NCI-H2107 (cell line): ENCODE measurements around the gene RNF151.
A peak's percentile ranks its signal among the peaks of the same experiment; 100 is the strongest.

Source experiments
- DNase-seq: peaks from one replicate; lab custom pipeline; 2025; lab: John Stamatoyannopoulos, UW

RNF151 gene

DNA sequence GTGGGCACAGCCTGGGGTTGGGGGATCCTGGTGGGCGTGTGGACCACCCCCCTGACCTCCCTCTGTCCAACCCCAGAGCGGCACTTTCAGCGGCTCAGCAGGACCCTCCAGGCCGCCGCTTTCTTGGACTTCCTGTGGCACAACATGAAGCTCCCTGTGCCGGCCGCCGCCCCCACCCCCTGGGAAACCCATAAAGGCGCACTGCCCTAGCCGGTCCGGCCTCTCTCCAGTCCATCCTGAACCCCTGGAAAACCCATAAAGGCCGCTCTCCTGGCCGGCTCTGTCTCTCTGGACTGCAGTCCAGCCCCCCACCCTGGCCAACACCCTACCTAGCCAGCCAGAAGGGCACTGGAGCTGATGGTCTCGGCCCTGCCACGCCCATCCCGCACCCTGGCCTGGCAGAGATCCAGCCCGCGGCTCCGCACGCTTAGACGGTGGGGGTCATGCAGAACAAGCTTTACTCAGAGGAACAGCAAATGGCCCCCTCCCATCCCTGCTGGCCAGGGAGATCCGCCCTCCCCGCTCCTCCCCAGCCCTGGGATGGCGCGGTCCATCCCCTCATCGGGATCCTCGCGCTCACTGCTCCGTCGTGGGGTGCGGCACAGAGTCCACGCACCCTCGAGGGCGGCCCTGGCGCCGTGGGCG is 11.9 kb downstream of the RNF151 start:
- DNase-seq = no peak

DNA sequence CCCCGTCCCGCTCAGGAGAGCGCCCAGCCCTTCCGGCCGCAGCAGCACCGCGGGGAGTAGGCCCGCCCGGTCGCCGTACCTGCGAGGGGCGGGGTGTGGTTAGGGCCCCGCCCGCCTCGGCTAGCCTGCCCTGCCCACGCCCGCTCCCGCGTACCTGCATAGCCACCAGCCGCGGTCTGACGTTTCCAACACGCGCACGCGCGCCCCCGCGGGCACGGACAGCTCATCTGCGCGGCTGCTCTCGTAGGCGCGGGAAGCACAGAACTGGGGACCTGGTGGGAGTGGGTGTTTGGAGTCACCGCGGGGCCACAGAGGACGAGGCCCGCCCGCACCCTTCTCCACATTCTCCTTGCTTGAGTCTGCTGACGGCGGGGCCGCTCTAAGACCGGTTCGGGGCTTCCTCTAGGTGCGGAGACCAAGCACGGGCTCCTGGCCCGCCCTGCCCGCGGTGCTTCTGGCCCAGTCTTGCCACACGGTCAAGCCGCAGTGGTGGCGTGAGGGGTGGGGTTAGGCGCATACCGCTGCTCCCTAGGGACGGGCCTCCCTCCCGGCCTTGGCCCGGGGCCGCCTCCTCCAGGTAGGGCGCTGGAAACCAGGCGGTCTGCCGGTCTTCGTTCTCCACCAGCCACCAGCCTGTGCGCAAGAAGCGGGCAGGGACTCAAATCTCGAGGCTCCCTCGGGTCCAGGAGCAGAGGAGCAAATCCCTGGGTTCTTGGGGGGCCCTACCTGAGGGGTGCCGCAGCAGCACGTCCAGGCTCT is 12.8 kb downstream of the RNF151 start:
- no peak for DNase-seq

DNA sequence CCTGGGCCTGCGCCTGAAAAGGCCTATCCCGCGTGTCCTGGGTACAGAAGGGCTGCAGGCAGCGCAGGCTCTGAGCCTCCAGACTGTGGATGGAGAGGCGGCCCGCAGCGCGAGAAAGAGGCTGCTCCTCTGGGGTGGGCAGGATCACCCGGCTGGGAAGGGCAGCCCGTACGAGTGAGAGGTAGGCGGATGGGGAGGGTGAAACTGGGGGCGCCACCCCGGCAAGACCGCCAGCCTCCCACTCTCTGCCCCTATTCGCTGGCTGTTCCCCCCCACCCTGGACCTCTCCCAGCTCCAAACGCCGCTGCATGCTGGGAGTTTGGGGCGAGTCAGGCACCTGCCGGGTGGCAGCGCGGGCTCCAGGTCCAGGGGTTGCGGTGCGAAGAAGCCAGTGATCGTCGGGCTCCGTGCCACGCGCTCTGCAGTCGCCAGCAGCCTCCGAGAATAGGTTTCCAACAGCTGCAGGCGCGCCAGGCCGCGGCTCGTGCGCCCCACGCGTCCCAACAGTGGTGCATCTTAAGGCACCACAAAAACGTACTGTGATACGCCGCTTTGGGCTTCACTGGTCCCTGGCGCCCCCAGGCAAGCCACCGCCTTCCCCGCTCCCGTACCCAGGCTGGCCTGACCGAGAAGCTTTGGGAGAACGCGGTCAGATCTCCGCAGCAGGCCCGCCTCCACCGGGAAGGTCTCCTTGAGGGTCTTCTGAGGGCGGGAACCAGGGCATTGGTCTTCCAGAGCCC is 13.5 kb downstream of the RNF151 start:
- DNase-seq = no peak

DNA sequence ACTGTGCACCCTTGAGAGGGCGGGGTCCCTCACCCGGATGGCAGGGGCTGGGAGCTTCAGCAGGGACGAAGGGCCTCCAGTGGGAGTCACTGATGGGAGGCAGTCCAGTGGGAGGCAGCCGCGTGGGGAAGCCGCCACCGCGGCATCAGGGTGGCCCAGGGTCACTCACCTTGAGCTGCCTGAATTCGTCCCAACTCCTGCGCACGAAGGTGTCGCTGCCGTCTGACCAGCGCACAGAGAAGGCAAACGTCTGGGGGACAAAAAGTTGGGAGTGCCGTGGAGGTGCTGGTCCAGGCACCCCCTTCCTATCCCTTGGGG is 14.1 kb downstream of the RNF151 start:
- DNase-seq = no peak

DNA sequence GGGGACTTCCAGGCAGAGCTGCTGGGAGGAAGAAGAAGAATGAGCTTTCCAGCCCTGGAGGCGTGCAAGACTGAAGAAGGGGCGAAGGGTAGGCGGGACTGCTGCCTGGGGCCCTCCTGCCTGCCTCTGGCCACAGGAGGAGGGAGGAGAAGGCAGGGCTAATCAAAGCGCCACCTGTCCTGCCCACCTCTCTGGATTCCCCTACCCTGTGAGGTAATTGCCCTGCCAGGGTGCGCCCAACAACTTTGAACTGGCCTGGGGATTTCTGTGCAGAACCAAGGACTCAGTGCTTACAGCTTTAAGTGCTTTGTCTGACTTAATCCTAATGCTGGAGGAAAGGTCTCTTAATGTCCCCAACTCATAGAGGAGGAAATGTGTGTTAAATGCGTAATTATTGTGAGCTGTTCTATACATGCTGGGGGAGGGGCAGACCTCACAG is 14.8 kb downstream of the RNF151 start, which contains the start of gene NOXO1:
TSS of gene NOXO1 (minus strand) at position 72 of the 439 bp plus-strand sequence. CDS start 290 bp downstream, outside the sequence.
- DNase-seq = no peak

DNA sequence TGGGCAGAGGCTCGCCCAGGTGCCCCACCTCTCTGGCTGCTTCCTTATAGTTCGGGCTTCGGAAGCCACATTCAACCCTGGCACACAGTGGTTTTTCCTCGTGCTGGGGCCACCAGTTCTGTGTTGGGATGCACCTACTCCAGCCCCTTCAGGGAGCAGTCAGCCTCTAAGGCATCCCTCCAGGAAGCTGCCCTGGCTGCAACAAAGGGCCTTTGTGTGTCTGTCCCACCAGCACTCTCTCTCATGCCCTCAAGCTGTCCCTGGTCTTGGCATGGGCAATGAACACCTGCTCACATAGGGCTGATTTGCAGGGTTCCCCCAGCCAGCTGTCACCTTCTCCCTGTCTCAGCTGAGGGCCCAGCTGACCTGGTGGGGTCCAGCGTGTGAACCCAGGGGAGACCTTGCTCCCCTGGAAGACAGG is 15.4 kb downstream of the RNF151 start:
- no peak for DNase-seq

DNA sequence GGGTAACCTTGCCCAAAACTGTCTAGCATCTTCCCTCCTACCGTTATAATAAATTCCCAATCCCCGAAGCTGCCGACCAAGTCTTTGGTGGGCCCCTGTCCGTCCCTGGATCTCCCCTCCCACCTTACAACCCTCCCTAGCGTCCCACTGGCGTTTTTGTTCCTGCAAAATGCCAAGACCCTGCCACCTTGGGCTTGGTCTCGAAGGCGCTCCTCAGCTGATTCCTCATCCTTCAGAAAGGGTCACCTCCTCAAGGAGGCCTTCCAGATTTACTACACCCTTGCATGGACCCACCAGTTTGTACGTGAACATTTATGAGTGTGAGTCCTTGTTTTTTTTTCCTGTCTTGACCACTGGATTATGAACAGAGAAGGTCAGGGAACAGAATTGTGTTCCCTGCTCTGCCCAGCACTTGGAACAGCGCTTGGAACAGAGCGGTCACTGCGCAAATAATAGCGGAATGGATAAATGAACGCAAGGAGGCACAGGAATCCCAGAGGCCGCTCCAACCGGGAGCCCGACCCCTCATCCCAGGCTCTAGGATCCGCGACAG is 16.4 kb downstream of the RNF151 start:
- DNase-seq = no peak

DNA sequence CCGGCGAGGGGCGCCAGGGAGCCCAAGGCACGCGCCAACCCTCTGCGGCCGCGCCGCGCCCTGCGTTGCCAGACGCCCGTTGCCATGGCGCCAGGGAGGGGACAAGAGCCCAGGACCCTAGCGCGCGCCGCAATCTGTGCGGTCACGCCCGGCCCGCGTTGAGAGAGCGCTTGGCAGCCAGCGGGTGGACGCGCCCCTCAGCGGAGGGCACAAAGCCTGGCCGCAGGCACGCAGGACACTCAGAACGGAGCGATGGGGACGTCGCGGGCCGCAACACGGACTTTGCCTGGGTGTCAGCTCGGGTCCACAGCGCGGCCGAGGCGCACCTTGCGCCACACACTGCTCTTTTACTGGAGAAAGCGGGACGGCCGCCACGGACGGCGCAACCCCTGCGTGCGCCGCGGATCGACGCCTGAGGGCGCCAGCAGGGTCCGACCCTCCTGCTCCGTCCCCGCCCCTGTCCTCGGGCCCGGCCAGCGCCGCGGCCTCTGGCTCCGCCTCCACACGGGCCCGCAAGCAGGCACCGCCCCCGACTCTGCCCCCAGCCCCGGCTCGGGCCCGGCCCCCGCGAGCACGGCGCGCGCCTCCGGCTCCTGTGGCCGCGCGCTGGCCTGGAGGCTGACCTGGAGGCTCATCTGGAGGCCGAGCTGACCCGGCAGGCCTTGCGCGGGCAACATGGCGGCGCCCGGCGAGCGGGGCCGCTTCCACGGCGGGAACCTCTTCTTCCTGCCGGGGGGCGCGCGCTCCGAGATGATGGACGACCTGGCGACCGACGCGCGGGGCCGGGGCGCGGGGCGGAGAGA is 17.1 kb downstream of the RNF151 start, which contains the start of gene GFER:
TSS of gene GFER (plus strand) at position 650 of the 803 bp plus-strand sequence. CDS start at position 676, 26 bp downstream.
- peak; percentile 41 for DNase-seq

DNA sequence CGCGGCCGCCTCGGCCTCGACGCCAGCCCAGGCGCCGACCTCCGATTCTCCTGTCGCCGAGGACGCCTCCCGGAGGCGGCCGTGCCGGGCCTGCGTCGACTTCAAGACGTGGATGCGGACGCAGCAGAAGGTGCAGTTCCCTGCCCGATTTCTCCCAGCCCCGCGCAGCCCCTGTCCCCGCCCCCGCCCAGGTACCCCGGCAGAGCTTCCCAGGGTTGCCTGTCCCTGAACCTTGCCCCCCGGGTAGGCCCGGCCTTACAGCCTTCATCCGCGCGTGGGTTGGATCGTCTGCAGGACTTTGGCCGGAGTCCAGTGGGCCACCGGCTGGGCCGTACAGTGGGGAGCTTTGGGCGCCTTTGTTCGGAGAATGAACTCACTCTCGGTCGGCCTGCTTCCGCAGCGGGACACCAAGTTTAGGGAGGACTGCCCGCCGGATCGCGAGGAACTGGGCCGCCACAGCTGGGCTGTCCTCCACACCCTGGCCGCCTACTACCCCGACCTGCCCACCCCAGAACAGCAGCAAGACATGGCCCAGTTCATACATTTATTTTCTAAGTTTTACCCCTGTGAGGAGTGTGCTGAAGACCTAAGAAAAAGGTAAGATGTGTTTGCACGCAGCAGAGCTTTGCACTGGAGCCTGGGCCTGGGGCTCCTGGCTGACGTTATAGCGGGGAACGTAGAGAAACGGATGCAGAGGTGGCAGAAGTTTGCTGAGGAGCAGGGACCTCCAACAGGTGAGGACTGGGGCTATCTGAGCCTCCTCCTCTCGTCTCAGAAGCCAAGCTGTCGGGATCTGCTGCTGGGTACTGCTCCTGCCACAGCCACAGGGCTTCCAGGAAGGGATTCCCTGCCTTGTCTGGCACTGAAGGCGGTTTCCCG is 17.9 kb downstream of the RNF151 start:
- DNase-seq = no peak

DNA sequence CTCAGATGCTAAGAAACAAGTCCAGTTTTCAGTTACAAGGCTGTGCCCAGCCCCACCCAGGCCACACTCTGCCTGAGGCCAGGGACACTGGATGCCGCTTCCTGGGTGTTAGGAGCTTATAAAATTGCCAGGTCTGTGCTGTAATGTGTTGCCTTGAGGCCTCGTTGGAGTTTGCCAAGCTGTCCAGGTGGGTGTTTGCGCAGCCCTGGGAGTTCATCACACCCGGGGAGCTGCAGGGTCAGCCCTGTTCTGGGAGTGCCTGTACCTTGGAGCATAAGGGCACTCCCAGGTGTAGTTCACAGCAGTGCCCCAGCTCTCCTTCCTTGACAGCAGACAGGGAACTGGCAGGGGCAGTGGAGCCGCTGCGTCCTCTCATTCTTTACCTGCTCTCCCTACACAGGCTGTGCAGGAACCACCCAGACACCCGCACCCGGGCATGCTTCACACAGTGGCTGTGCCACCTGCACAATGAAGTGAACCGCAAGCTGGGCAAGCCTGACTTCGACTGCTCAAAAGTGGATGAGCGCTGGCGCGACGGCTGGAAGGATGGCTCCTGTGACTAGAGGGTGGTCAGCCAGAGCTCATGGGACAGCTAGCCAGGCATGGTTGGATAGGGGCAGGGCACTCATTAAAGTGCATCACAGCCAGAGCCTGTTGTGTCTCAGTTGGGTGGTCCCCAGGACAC is 19.0 kb downstream of the RNF151 start:
- no peak for DNase-seq

DNA sequence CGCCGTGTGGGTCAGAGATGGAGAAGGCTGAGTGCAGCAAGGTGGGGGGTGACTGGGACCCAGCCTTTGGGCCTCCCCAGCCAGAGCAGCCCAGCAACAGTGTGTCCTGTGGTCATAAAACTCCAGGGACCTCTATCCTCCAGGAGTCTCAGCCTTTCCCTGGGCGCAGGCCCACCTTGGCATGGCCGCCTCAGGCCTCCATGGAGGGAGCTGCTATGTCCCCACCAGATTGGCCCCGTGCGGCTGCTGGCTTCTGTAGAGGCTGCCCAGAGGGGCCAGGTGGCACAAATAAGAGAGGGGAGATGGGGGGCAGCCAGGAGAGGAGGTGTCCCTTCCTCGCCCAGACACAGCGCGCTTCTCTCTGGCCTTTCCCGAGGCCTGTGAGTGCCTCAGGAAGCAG is 20.5 kb downstream of the RNF151 start:
- DNase-seq = no peak

DNA sequence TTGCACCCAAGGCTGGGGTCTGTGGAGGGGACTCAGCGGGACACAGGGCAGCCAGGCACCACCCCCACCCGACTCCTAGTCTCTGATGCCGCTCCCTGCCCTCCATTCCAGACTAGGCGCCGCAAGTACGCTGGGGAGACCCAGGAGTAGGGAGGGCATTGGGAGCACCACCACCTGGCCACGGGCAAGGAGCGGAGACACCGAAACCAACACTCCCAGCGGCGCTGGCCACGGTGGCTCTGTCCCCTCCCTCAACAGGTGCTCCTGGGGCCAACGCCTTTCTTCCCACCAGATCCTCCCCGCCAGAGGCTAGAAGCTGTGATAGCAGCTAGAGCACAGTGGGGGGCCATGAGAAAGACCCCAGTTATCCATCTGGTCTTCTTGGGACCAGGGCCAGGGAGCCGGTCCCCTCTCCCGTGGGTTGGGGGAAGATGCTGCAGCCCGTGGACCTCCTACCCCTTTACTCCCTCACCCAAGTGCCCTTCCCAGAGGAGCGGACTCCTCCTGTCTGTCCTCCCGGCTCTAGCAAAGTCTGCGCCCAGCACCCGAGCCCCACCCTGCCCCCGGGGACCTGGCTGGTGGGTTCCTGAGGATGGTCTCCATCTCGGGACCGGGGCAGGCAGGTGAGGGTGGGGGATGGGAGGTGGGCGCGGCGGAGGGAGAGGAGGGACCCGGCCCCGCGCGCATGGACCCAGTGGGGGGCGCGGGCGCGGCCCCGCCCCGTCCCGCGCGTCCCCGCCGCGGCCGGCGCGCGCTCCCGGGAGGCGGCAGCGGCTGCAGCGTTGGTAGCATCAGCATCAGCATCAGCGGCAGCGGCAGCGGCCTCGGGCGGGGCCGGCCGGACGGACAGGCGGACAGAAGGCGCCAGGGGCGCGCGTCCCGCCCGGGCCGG is 22.8 kb downstream of the RNF151 start, which contains the start of gene SYNGR3:
TSS of gene SYNGR3 (plus strand) at position 762 of the 892 bp plus-strand sequence. CDS start 133 bp downstream, outside the sequence.
- no peak for DNase-seq

DNA sequence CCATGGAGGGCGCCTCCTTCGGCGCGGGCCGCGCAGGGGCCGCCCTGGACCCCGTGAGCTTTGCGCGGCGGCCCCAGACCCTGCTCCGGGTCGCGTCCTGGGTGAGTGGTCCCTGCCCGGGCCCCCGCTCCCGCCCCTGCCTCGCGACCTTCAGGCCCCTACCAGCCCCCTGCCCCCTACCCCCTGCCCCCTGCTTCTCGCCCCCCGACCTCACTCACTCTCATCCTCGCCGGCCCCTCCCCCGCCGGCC is 23.4 kb downstream of the RNF151 start:
- DNase-seq = no peak

DNA sequence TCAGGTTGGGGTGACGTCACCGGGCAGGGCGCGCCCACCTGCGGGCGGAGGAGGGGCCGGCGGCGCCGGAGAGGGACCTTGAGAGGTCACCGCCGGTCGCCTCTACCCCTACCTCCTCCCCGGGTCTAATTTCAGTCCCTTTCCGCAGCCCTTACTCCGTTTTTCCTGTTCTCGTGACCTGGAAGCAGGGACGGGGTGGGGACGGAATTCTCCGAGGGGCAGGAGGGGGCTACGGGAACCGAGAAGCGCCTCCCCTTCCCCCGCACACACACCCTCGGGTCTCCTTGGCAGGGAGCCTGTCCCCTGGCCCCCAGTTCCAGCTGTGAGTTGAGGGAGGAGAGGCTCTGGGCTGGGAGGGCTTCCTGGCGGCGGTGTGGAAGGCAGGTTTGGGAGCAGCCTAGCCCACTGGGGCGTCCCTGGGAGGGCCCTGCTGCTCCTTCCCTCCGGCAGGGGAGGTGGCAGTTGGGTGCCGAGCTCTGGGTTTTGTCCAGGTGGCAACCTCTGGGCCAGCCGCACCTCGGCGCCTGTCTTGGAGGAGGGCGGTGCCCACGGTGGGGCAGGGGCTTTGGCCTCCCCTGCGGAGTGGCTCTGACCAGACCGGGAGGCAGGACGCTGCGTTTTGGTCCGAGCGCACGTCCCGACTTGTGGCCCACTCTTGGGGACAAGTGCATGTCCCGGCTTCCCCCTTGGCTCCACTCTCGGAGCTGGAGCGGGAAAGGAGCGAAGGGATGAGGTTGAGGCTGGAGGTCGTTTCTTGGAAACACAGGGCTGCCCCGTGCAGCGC is 23.9 kb downstream of the RNF151 start:
- DNase-seq = no peak

DNA sequence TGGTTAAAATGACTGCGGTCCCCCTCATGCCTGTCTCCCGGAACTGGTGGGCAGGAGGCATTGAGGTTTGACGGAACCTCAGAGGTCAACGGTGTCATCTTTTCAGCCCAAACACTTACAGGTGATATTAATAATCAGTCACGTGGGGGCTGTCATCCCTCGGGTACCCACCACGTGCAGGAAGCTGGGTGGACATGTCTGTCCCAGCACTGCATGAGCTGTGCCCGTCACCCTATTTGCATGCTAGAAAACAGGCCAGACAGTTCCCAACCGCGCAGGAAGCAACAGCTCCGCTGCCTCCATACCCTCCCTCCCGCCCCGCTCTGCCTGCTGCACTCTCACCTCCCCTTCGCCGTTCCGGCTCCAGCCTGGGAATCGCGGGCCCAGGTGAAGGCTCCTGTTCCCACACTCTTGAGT is 24.5 kb downstream of the RNF151 start:
- DNase-seq = no peak

DNA sequence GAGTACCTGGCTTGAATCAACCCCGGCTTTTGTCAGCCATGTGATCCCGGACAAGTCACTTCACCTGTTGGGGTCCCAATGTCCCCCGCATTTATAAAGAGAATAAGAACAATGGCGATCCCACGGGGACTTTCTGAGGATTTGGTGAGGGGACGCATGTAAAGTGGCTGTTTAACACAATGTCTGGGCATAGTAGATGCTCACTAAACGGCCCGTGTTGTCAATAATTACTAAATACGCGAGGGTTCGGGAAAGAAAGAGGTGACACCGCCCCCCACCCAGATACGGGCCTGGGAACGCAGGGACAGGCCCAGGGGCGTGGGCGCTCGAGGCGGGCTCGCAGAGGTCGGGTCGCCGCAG is 24.9 kb downstream of the RNF151 start:
- DNase-seq = no peak

DNA sequence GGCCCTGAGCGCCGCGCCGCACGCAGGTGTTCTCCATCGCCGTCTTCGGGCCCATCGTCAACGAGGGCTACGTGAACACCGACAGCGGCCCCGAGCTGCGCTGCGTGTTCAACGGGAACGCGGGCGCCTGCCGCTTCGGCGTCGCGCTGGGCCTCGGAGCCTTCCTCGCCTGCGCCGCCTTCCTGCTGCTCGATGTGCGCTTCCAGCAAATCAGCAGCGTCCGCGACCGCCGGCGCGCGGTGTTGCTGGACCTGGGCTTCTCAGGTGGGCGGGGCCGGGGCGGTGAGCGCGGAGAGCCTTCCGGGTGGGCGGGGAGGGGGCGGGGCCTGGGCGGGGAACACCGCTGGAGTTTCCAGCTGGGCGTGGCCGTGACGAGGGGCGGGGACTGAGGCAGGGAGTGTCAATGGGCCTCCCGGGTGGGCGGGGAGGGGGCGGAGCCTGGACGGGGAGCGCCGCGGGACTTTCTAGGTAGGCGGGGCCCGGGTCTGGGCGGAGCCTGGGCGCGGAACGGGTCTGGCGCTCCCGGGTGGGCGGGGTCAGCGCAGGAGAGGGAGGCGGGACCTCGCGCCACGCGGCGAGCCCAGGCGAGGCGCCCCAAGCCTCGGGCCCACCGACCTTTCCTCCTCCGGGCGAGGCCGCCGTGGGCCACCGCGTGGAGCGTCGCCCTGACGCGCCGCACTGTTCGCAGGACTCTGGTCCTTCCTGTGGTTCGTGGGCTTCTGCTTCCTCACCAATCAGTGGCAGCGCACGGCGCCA is 25.5 kb downstream of the RNF151 start:
- no peak for DNase-seq
